ENCODE results near the gene LFNG.

LFNG gene

GRCh38 chr7:2539031-2539911 lies 19.7 kb downstream of the LFNG start:
- no peak for TF ChIP-seq POLR2AphosphoS5 (IDR thresholded peaks at IDR 0.05; ENCODE audit: low read depth, low read length)
- TF ChIP-seq TAF1 (IDR thresholded peaks at IDR 0.05; ENCODE audit: borderline replicate concordance, insufficient read depth, low read length): no peak
- no peak for TF ChIP-seq FOXP2 (optimal IDR thresholded peaks at IDR 0.05; ENCODE audit: borderline replicate concordance, extremely low read depth, extremely low read length, insufficient read depth)
- TF ChIP-seq REST (IDR thresholded peaks at IDR 0.05; ENCODE audit: insufficient read depth in 1 of 2, low read depth in 2 of 2, low read length in 2 of 2): no peak
- TF ChIP-seq SIN3A (IDR thresholded peaks at IDR 0.05; ENCODE audit: borderline replicate concordance, insufficient read depth, low read length): no peak

GRCh38 chr7:2540133-2540532 lies 20.6 kb downstream of the LFNG start:
- TF ChIP-seq REST (IDR thresholded peaks at IDR 0.05; ENCODE audit: insufficient read depth in 1 of 2, low read depth in 2 of 2, low read length in 2 of 2) (no peak), POLR2AphosphoS5 (IDR thresholded peaks at IDR 0.05; ENCODE audit: low read depth, low read length) (no peak), FOXP2 (optimal IDR thresholded peaks at IDR 0.05; ENCODE audit: borderline replicate concordance, extremely low read depth, extremely low read length, insufficient read depth) (no peak), SIN3A (IDR thresholded peaks at IDR 0.05; ENCODE audit: borderline replicate concordance, insufficient read depth, low read length) (no peak), TAF1 (IDR thresholded peaks at IDR 0.05; ENCODE audit: borderline replicate concordance, insufficient read depth, low read length) (no peak)

- no peak for TF ChIP-seq FOXP2 (optimal IDR thresholded peaks at IDR 0.05; ENCODE audit: borderline replicate concordance, extremely low read depth, extremely low read length, insufficient read depth)
- TF ChIP-seq POLR2AphosphoS5 (IDR thresholded peaks at IDR 0.05; ENCODE audit: low read depth, low read length): no peak
- no peak for TF ChIP-seq TAF1 (IDR thresholded peaks at IDR 0.05; ENCODE audit: borderline replicate concordance, insufficient read depth, low read length)
These were observed 21.1 kb downstream of the LFNG start for GRCh38 chr7:2540641-2541051.

DNA sequence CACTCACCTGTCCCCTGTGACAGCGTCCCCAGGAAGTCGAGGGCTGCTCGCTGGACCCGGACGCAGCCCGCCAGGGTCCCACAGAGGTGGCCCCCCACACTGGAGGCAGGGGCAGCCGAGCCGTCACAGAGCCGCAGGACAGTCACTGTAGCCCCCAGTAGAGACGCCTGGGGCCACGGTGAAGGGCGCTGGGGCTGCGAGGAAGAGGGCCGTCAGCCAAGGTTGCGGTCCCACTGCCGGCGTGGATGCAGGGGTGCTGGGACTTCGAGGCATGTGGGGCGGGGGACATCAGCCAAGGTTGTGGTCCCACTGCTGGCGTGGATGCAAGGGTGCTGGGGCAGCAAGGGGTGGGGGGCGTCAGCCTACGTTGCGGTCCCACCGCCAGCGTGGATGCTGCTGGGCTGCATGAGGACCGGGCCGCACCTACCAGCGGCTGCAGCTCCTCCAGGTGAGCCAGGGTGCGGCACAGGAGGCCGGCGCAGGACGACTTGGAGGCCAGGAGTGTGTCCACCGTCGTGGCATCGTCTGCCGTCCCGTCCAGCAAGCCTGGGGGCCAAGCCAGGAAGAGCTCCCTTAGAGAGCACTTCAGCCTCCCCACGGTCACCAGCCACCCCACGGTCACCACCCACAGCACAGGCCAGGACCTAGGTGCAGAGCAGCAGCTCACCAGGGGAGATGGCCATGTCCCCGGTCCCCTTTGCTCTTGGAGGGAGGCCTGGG lies 21.9 kb downstream of the LFNG start:
- TF ChIP-seq FOXP2 (optimal IDR thresholded peaks at IDR 0.05; ENCODE audit: borderline replicate concordance, extremely low read depth, extremely low read length, insufficient read depth) (no peak), TAF1 (IDR thresholded peaks at IDR 0.05; ENCODE audit: borderline replicate concordance, insufficient read depth, low read length) (no peak)

DNA sequence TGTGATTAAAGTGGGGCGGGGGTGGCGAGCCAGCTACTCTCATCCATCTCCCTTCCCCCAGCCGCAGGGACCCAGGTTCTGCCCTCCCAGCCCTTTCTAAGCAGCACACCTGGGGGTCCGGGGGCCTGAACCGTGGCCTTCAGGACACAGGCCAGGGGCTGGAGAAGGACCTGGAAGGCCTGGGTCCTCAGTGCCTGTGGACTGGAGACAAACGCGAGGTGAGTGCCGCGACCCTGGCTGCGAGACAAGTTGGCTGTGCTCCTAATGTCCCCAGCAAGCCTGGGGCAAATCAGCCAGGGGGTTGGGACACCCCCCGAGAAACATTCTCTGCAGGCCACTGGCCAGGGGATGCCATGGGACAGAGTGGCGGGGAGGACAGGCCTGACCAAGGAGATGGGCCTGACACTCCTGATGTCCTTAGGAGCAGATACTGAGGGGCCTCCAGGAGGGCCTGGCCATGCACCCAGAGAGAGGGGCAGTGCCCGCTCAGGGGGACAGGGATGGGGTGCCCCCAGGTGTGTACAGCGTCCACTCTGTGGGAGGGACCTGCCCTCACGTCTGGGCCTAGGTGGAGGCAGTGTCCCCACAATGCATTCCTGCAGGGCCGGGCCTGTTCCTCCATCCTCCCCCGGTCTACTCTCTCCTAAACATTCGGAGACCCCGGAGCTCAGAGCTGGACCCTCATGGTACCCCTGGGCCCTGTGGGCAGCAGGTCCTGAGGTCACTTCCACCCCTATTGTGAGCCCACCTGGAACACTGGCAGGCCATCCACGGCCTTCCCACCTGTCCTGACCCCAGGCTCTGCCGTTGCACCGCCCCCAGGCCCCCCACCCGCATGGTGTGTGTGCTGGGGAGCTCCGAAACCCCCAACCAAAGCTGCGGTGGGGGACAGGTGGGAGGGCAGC lies 22.7 kb downstream of the LFNG start:
- no peak for TF ChIP-seq REST (IDR thresholded peaks at IDR 0.05; ENCODE audit: insufficient read depth in 1 of 2, low read depth in 2 of 2, low read length in 2 of 2)
- TF ChIP-seq TAF1 (IDR thresholded peaks at IDR 0.05; ENCODE audit: borderline replicate concordance, insufficient read depth, low read length): no peak
- TF ChIP-seq SIN3A (IDR thresholded peaks at IDR 0.05; ENCODE audit: borderline replicate concordance, insufficient read depth, low read length): no peak
- no peak for TF ChIP-seq POLR2AphosphoS5 (IDR thresholded peaks at IDR 0.05; ENCODE audit: low read depth, low read length)
- TF ChIP-seq FOXP2 (optimal IDR thresholded peaks at IDR 0.05; ENCODE audit: borderline replicate concordance, extremely low read depth, extremely low read length, insufficient read depth): no peak
